ENCODE data around the gene TOP2A. TPM values are rescaled to one million over a fixed set of nuclear protein-coding genes. Genes with fewer than 3 reads are reported as not detected.

Gene TOP2A
- total RNA-seq, 2 donors from 2014 or later: 0.81 to 8.5 TPM

DNA sequence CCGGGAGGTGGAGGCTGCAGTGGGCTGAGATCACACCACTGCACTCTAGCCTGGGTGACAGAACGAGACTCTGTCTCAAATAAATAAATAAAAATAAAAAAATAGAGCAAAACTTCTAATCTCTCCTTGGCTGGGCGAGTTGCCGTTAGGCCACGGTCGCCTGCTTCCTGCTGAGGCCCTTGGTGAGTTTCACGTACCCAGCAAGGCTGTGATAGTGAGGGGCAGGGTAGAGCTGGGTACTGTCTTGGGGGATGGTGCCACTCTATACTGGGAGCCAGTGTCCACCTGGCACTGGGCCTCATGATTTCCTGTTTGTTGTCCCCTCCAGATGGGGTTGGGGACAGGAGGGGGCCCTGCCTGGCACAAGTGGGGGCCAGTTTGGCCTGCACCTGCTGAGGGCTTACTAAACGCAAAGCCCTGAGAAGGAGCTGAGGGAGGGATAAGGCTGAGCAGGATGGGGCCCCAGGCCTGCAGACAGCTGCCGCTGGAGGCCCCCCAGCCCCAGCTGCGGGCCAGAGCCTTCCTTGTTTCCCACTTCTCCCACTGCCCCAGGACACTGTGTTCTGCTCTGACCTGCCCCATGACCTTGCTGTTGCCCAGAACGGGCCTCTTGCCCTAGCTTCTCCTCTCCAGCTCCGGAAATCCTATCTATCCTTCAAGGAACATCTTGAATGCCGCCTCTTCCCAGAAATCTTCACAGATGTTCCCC lies 78.6 kb downstream of the TOP2A start:
- H3K4me3 ChIP-seq: no peak overlapping the region
- no peaks in the 10 kb centered on the region for H3K27me3 ChIP-seq (replicated peaks; ENCODE audit: insufficient read depth)
- peaks cover 21 to 55% of the 10 kb centered on the region in 2 donors for H3K4me1 ChIP-seq (ENCODE audit: control insufficient read depth in 1 of 2, low read depth in 2 of 2)
- DNase-seq (ENCODE audit: low spot score) (no peak), ATAC-seq (ENCODE audit: insufficient number of reproducible peaks, low FRiP score, low read depth) (no peak)
- no peak for TF ChIP-seq CTCF (IDR thresholded peaks at IDR 0.05)
- peak overlapping the region in 1 of 2 donors; percentile 15 for H3K27ac ChIP-seq
- no peaks in the 10 kb centered on the region for H3K36me3 ChIP-seq
- H3K9me3 ChIP-seq: no peaks in the 10 kb centered on the region

Other genes starting within 250 kb of the TOP2A start
- 10 to 100 TPM in 1 of 2 donors, 1 to 10 TPM in 1; 7.3 to 21.7 TPM for gene RAPGEFL1, start 240.4 kb downstream of the TOP2A start, total RNA-seq
- 10 to 100 TPM in 1 of 2 donors, 1 to 10 TPM in 1; 8.9 to 14.0 TPM for gene WIPF2, start 198.6 kb downstream of the TOP2A start, total RNA-seq
- gene CDC6, start 130.0 kb downstream of the TOP2A start, total RNA-seq: 1 to 10 TPM in 1 of 2 donors, under 1 TPM in 1; 0.71 to 6.8 TPM
- gene RARA, start 108.7 kb downstream of the TOP2A start, total RNA-seq: 10 to 100 TPM; 46.8 to 73.4 TPM
- gene GJD3, start 53.2 kb downstream of the TOP2A start, total RNA-seq: 1 to 10 TPM in 1 of 2 donors, not detected in 1; 1.5 TPM
- gene IGFBP4, start 25.6 kb upstream of the TOP2A start, total RNA-seq: 100 to 1,000 TPM; 177 to 310 TPM
- gene TNS4, start 83.7 kb upstream of the TOP2A start, total RNA-seq: under 1 TPM; 0.14 to 0.78 TPM
- not detected for gene CCR7, start 147.6 kb upstream of the TOP2A start, total RNA-seq
- gene SMARCE1, start 229.9 kb upstream of the TOP2A start, total RNA-seq: 10 to 100 TPM; 55.9 to 84.3 TPM
- gene KRT222, start 247.3 kb upstream of the TOP2A start, total RNA-seq: under 1 TPM; 0.63 to 0.81 TPM

Data from thoracic aorta (tissue), 2 donors.